Omental fat pad (tissue), 4 donors: Measurements from ENCODE around the gene UMODL1. TPM values are rescaled to one million over a fixed set of nuclear protein-coding genes. Genes with fewer than 3 reads are reported as not detected.

Experiments used
- ATAC-seq: fragments of 150-250 bp; one replicate; pipeline ENCODE4 v1.9.1; 2016; ENCODE audit warnings: mild to moderate bottlenecking, moderate library complexity; ENCODE audit not compliant: low FRiP score
- DNase-seq: peaks from one replicate; pipeline ENCODE4 v3.0.0-alpha.2; 2019; ENCODE audit warnings: low spot score
- total RNA-seq, 4 donors: library from RNA; depleted of rRNA; stranded (reverse); fragments of >200 nt; gene quantifications; one replicate each; pipeline ENCODE4 v1.1.0, GENCODE V29; 2016
- TF ChIP-seq, protein P1 (sequence below), 3 donors: fragments of 450-650 bp; IDR thresholded peaks; one replicate each; pipeline ENCODE4 v1.5.1; 2016 to 2017; ENCODE audit warnings: antibody characterized with exemption in 3 of 3, mild to moderate bottlenecking in 3 of 3, moderate library complexity in 2 of 3

The UMODL1 gene
- total RNA-seq, 4 donors from 2014 or later: not detected

DNA sequence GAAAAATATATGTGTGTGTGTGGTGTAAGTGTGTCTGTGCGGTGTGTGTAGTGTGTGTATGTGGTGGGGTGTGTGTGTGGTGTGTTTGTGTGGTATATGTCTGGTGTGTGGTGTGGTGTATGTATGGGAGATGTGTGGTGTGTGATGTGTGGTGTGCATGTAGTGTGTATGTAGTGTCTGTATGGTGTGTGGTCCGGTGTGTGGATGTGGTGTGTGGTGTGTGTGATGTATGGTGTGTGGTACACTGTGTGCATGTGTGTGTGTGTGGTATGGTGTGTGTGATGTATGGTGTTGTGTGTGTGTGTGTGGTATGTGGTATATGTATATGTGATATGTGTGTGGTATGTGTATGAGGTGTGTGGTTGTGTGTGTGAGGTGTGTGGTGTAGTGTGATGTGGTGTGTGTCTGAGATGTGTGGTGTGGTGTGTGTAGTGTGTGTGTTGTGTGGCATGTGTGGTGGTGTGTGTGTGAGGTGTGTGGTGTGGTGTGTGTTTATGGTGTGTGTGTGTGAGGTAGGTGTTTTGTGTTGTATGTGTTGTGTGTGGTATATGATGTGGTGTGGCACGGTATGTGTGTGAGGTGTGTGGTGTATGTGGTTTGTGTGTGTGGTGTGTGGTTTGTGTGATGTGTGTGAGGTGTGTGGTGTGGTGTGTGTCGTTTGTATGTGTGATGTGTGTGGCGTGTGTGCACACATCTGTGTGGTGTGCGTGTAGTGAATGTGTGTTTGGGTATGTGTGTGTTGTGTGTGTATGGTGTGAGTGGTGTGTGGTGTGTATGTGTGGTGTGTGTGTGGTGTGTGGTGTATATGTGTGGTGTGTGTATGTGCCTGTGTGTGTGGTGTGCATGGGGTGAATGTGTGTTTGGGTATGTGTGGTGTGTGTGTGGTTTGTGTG lies 112.5 kb downstream of the UMODL1 start:
- DNase-seq (no peak), ATAC-seq (no peak)
- TF ChIP-seq, protein P1, sequence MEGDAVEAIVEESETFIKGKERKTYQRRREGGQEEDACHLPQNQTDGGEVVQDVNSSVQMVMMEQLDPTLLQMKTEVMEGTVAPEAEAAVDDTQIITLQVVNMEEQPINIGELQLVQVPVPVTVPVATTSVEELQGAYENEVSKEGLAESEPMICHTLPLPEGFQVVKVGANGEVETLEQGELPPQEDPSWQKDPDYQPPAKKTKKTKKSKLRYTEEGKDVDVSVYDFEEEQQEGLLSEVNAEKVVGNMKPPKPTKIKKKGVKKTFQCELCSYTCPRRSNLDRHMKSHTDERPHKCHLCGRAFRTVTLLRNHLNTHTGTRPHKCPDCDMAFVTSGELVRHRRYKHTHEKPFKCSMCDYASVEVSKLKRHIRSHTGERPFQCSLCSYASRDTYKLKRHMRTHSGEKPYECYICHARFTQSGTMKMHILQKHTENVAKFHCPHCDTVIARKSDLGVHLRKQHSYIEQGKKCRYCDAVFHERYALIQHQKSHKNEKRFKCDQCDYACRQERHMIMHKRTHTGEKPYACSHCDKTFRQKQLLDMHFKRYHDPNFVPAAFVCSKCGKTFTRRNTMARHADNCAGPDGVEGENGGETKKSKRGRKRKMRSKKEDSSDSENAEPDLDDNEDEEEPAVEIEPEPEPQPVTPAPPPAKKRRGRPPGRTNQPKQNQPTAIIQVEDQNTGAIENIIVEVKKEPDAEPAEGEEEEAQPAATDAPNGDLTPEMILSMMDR (IDR thresholded peaks at IDR 0.05): no peak

DNA sequence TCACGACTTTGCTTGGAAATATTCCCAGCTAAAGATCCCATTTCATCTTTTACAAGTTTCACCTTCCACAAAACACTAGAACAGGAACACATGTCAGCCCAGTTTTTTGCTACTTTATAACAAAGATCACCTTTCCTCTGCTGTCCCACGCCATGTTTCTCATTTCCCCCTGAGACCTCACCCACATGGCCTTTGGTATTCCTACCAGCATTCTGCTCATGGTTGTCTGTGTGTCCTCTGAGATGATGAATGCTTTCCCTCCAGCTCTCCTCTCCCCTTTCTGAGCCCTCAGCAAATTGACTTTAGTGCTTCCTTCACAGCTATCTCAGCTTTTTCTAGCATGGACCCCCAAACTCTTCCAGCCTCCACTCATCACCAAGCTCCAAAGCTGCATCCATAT lies 115.5 kb downstream of the UMODL1 start:
- DNase-seq (no peak), ATAC-seq (no peak)
- TF ChIP-seq, protein P1 (IDR thresholded peaks at IDR 0.05): no peak

DNA sequence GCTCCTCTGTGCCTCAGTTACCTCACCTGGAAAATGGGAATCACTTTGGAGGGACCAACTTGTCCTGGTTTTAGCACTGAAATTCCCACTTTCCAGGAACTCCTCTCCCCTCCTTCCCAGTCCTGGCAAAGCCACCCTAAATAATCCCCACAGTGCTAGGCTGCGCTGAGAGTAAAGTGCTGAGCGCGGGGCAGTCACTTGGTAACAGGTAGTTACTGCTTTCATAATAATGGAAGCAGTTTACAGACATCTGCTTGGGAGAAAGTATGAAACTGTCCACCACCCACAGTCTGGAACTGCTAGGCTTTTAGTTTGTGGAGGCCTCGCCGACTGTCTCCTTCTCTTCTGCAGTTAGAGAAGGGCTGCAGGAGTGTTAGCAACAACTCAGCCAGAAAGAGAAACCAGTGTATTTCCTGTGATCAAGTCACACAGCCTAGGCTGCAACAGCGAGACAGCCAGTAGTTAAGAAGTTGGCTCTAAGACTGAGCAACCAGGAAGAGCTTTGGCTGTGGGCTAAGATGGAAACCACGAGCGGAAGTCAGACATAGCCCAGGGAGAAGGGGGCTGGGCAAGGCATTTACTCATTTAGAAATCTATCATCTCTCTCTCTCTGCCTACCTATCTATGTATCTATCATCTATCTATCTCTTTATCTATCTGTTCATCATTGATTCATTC lies 117.0 kb downstream of the UMODL1 start:
- TF ChIP-seq, protein P1 (IDR thresholded peaks at IDR 0.05): no peak
- ATAC-seq (no peak), DNase-seq (no peak)

DNA sequence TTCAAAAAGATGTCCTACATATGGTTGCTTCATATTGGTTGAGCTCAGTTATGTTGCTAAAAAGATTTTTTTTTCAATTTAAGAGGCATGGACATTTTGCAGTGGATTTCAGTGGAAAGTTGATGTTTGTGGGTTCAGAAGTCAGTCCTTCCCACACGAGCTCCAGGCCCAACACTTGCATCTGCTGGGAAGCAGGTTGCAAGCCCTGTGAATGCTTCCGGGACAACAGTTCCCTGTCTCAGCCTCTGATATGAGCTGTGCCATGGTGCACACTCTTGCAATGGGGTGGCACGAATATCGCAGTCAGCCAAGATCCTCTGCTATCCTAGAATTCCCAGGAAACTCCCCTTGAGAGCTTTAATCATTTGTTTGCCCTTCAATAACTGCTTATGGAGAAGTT lies 117.5 kb downstream of the UMODL1 start:
- DNase-seq: no peak
- TF ChIP-seq, protein P1 (IDR thresholded peaks at IDR 0.05): no peak
- ATAC-seq: no peak

DNA sequence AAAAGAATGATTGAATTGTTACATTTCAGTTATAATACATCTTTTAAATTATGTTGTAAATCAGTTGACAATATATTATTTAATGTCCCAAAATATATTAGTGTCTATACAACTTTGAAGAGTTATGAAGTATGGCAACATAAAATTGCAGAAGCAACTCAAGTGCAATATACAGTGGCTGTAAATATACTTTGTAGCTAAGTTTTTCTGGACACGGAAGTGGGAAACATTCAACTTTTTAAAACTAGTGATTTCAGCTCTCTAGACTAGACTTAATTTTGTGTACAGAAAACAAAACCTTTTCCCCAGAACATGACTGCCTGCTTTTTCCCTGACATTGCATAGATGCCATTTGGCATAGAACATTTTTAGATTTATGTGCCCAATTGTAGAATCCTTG lies 118.3 kb downstream of the UMODL1 start:
- no peak for ATAC-seq
- DNase-seq: no peak
- TF ChIP-seq, protein P1 (IDR thresholded peaks at IDR 0.05): no peak

DNA sequence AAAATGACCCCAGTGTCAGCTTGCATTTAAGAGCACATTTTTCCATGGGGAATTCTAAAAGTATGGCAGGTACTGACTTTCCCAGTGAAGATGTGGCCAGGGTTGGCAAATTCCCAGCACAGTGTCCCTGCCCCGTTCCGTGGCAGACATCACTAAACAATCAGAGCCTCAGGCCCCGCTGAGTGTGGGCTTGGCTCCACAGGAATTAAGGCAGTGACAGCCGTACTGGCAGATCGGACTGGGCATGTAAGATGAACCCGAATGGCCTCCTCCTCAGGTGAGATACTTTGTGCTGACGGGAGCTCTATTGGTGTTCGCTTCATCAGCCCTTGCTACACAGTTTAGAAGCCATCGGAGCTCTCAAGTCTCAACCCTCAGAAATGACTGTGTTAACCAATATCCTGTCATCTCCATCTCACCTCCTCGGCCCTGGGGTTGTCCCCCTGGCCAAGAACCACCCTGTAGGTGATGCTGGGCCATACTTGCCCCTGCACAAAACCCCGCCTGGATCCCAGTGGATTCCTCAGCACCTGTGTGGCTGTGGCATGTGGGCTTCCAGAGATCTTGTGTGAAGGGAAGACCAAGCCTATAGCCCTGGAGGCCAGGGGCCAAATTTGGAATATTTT lies 118.9 kb downstream of the UMODL1 start:
- no peak for ATAC-seq
- DNase-seq: no peak
- TF ChIP-seq, protein P1 (IDR thresholded peaks at IDR 0.05): no peak
